ENCODE measurements around the gene RLF.

The RLF gene

DNA sequence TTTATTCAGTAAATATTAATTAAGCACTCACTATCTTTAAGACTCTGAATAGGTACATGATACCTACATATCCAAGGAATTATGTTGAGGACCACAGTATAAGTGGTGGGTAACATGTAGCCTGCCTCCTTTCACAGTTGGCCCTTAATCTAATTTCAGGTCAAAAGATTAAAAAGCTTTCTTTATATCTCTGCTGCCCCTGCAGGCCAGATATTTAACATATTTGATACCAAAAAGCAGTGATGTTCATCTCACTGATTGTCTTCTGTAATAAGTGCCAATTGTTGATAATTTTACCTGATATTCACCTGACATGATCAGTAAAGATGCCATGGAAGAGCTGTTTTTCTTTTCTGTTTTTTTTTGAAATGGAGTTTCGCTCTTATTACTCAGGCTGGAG lies 36.5 kb downstream of the RLF start:
- H4K20me1 ChIP-seq (ENCODE audit: insufficient read depth, low read length), result no peaks in the 10 kb centered on the region
- H2AFZ ChIP-seq (ENCODE audit: low read length), result no peak overlapping the region
- H3K79me2 ChIP-seq (ENCODE audit: insufficient read depth, low read length), result no peaks in the 10 kb centered on the region
- H3K4me2 ChIP-seq (ENCODE audit: low read length), result no peak overlapping the region
- peaks cover 59% of the 10 kb centered on the region for H3K36me3 ChIP-seq (ENCODE audit: insufficient read depth, low read length)
- H3K27me3 ChIP-seq (ENCODE audit: insufficient read depth, low read length), result no peaks in the 10 kb centered on the region
- TF ChIP-seq EZH2 (IDR thresholded peaks at IDR 0.05; ENCODE audit: borderline replicate concordance, low read length), result no peak
- TF ChIP-seq, protein P1, sequence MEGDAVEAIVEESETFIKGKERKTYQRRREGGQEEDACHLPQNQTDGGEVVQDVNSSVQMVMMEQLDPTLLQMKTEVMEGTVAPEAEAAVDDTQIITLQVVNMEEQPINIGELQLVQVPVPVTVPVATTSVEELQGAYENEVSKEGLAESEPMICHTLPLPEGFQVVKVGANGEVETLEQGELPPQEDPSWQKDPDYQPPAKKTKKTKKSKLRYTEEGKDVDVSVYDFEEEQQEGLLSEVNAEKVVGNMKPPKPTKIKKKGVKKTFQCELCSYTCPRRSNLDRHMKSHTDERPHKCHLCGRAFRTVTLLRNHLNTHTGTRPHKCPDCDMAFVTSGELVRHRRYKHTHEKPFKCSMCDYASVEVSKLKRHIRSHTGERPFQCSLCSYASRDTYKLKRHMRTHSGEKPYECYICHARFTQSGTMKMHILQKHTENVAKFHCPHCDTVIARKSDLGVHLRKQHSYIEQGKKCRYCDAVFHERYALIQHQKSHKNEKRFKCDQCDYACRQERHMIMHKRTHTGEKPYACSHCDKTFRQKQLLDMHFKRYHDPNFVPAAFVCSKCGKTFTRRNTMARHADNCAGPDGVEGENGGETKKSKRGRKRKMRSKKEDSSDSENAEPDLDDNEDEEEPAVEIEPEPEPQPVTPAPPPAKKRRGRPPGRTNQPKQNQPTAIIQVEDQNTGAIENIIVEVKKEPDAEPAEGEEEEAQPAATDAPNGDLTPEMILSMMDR (IDR thresholded peaks at IDR 0.05; ENCODE audit: low read length), result peak; percentile 41; the same call in 1 of the 2 replicates
- no peak overlapping the region for H3K27ac ChIP-seq (ENCODE audit: low read depth, low read length, poor library complexity, severe bottlenecking)
- H3K4me1 ChIP-seq (ENCODE audit: insufficient read depth, low read length, severe bottlenecking), result no peaks in the 10 kb centered on the region
- H3K9ac ChIP-seq (ENCODE audit: low read length), result no peak overlapping the region
- no peaks in the 10 kb centered on the region for H3F3A ChIP-seq (ENCODE audit: insufficient read depth, low read length)
- H3K4me3 ChIP-seq (ENCODE audit: low read depth, low read length, poor library complexity, severe bottlenecking), result no peak overlapping the region
- H3K9me2 ChIP-seq (ENCODE audit: low read depth, low read length), result no peaks in the 10 kb centered on the region
- no peaks in the 10 kb centered on the region for H3K9me3 ChIP-seq (ENCODE audit: low read length)

- no peaks in the 10 kb centered on the region for H4K20me1 ChIP-seq (ENCODE audit: insufficient read depth, low read length)
- H3K27ac ChIP-seq (ENCODE audit: low read depth, low read length, poor library complexity, severe bottlenecking), result no peak overlapping the region
- no peaks in the 10 kb centered on the region for H3K4me1 ChIP-seq (ENCODE audit: insufficient read depth, low read length, severe bottlenecking)
Measured at GRCh38 chr1:40199126-40199525, 37.9 kb downstream of the RLF start.

DNA sequence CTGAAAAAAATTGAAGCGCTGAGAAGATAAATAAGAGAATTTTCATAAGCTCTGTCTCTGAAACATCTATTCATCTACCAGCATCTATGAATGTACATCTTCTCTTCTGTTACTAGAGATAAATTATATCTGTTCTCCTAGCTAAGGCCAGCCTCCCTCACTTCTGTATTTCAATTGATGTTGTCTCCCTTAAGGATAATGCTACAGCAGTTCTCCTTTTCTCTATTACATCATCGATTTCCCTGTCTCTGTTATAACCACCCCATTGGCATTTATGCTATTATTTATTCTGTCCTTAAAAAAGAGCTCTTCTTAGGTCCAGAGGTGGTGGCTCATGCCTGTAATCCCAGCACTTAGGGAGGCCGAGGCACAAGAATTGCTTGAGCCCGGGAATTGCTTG lies 43.7 kb downstream of the RLF start:
- Histone ChIP-seq H3K27ac (ENCODE audit: low read depth, low read length, poor library complexity, severe bottlenecking) (no peak overlapping the region), H3F3A (ENCODE audit: insufficient read depth, low read length) (no peaks in the 10 kb centered on the region)

More at GRCh38 chr1:40199126-40199525, 37.9 kb downstream of the RLF start:
- Histone ChIP-seq H3K27me3 (ENCODE audit: insufficient read depth, low read length) (no peaks in the 10 kb centered on the region), H3K9ac (ENCODE audit: low read length) (no peak overlapping the region), H3K9me3 (ENCODE audit: low read length) (no peaks in the 10 kb centered on the region), H2AFZ (ENCODE audit: low read length) (no peak overlapping the region), H3K4me3 (ENCODE audit: low read depth, low read length, poor library complexity, severe bottlenecking) (no peak overlapping the region), H3K79me2 (ENCODE audit: insufficient read depth, low read length) (no peaks in the 10 kb centered on the region), H3K9me2 (ENCODE audit: low read depth, low read length) (no peaks in the 10 kb centered on the region), H3K36me3 (ENCODE audit: insufficient read depth, low read length) (peaks cover 57% of the 10 kb centered on the region), H3K4me2 (ENCODE audit: low read length) (no peak overlapping the region), H3F3A (ENCODE audit: insufficient read depth, low read length) (no peaks in the 10 kb centered on the region)
- TF ChIP-seq, protein P1 (IDR thresholded peaks at IDR 0.05; ENCODE audit: low read length), result no peak
- no peak for TF ChIP-seq EZH2 (IDR thresholded peaks at IDR 0.05; ENCODE audit: borderline replicate concordance, low read length)

More for the DNA sequence above, 43.7 kb downstream of the RLF start:
- no peak overlapping the region for H3K4me3 ChIP-seq (ENCODE audit: low read depth, low read length, poor library complexity, severe bottlenecking)
- H3K4me1 ChIP-seq (ENCODE audit: insufficient read depth, low read length, severe bottlenecking), result no peaks in the 10 kb centered on the region
- no peak for TF ChIP-seq EZH2 (IDR thresholded peaks at IDR 0.05; ENCODE audit: borderline replicate concordance, low read length)
- TF ChIP-seq, protein P1 (IDR thresholded peaks at IDR 0.05; ENCODE audit: low read length), result no peak
- peaks cover 66% of the 10 kb centered on the region; the same call in 1 of the 2 replicates for H3K36me3 ChIP-seq (ENCODE audit: insufficient read depth, low read length)
- no peaks in the 10 kb centered on the region for H3K27me3 ChIP-seq (ENCODE audit: insufficient read depth, low read length)
- H3K9ac ChIP-seq (ENCODE audit: low read length), result no peak overlapping the region
- H3K9me3 ChIP-seq (ENCODE audit: low read length), result no peaks in the 10 kb centered on the region
- no peak overlapping the region for H2AFZ ChIP-seq (ENCODE audit: low read length)
- no peaks in the 10 kb centered on the region for H3K9me2 ChIP-seq (ENCODE audit: low read depth, low read length)
- H3K4me2 ChIP-seq (ENCODE audit: low read length), result no peak overlapping the region
- H4K20me1 ChIP-seq (ENCODE audit: insufficient read depth, low read length), result no peaks in the 10 kb centered on the region
- no peaks in the 10 kb centered on the region for H3K79me2 ChIP-seq (ENCODE audit: insufficient read depth, low read length)
